ENCODE measurements around the gene PICK1. TPM values are rescaled to one million over a fixed set of nuclear protein-coding genes. Genes with fewer than 3 reads are reported as not detected.

The PICK1 gene
- total RNA-seq, 1 donor from 2014 or later = 21.1 TPM

GRCh38 chr22:38031491-38031890, 25.7 kb upstream of the PICK1 start:
- DNase-seq (ENCODE audit: extremely low spot score in 2 of 2) = no peak
- Histone ChIP-seq H3K36me3 (no peaks in the 10 kb centered on the region), H3K9me3 (no peaks in the 10 kb centered on the region), H3K4me3 (no peak overlapping the region), H3K27me3 (no peaks in the 10 kb centered on the region), H3K27ac (no peak overlapping the region), H3K4me1 (peaks cover 34% of the 10 kb centered on the region)
- TF ChIP-seq POLR2A (IDR thresholded peaks at IDR 0.05) = no peak
- TF ChIP-seq, protein P1, sequence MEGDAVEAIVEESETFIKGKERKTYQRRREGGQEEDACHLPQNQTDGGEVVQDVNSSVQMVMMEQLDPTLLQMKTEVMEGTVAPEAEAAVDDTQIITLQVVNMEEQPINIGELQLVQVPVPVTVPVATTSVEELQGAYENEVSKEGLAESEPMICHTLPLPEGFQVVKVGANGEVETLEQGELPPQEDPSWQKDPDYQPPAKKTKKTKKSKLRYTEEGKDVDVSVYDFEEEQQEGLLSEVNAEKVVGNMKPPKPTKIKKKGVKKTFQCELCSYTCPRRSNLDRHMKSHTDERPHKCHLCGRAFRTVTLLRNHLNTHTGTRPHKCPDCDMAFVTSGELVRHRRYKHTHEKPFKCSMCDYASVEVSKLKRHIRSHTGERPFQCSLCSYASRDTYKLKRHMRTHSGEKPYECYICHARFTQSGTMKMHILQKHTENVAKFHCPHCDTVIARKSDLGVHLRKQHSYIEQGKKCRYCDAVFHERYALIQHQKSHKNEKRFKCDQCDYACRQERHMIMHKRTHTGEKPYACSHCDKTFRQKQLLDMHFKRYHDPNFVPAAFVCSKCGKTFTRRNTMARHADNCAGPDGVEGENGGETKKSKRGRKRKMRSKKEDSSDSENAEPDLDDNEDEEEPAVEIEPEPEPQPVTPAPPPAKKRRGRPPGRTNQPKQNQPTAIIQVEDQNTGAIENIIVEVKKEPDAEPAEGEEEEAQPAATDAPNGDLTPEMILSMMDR (IDR thresholded peaks at IDR 0.05) = no peak
- TF ChIP-seq POLR2AphosphoS5 (IDR thresholded peaks at IDR 0.05; ENCODE audit: insufficient read depth in 1 of 2, low read depth in 1 of 2) = no peak
- intact Hi-C loops (cut with DNase I) = no loop called here

DNA sequence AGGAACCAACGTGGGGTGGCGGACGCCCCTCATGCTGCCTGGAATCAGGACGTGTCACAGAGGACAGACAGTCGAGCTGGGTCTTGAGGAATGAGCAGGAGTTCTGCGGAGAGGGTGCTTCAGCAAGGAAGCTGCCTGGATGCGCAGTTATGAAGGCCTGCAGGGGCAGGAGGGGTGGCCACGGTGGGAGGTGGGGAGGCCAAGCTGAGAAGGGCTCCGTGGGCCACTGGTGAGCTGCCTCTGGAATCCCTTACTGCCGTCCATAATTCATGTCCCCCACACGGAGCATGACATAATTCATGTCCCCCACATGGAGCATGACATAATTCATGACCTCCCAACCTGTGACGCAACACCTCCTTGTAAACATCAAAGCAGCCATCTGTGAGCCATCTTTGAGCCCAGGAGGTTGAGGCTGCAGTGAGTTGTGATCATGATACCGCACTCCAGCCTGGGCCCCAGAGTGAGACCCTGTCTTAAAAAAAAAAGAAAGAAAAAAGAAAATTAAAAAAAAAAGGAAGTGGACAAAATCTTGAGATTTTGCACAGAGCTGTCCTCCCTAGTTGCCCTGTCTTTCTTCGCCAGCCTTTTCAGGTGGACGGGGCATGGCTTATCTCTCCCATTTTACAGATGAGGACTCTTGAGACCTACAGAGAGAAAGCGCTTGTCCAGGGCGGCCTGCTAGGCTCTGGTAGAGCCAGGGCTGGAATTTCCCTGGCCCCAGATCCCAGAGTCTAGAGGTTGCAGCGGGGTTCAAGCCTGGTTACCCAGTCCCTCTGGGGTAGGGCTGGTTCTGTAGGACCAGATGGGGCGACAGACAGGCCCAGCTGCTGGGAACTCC, 24.3 kb upstream of the PICK1 start:
- peak in 1 of 2 donors; percentile 91 for DNase-seq (ENCODE audit: extremely low spot score in 2 of 2)
- peak overlapping the region; percentile 75 for H3K27ac ChIP-seq
- no peaks in the 10 kb centered on the region for H3K9me3 ChIP-seq
- H3K4me1 ChIP-seq = peaks cover 34% of the 10 kb centered on the region
- intact Hi-C loops (cut with DNase I) = no loop called here
- H3K36me3 ChIP-seq = no peaks in the 10 kb centered on the region
- no peaks in the 10 kb centered on the region for H3K27me3 ChIP-seq
- H3K4me3 ChIP-seq = no peak overlapping the region
- TF ChIP-seq, protein P1 (IDR thresholded peaks at IDR 0.05) = no peak
- peak; percentile 8 to 62 for TF ChIP-seq POLR2AphosphoS5 (IDR thresholded peaks at IDR 0.05; ENCODE audit: insufficient read depth in 1 of 2, low read depth in 1 of 2)

DNA sequence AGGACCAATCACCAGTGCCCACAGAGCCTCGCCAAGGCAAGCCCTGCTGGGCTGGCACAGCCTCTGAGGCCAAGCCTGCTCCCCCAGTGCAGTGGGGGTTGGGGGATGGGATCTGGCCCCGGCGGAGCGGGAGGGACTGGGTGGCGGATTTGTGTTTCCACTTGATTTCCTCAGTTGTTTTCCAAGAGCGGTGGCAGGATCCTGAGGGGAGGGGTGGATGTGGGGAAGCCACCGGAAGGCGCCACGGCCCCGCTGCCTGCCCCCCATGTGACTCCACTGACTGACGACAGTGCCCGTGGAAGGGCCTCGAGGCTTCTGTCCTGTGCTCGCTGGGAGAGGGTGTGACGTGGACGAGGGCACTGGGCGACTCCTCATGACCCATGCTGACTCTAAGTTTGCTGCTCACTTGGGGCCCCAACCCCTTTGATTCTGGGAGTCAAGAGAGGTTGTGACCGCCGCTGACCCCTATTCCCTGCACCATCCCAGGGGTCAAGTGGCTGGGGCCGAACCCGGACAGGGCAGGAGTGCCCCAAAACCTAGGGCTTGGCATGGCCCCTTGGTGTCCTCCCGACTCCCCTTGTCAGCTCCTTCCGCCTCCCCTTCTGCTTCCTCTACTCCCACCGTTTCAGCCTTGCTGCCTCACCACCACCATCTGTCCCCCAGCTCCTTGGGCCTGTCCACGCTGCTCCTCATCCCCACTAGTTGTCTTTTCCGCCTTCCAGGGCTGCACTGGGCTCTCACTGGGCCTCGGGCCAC, 23.5 kb upstream of the PICK1 start:
- Histone ChIP-seq H3K27ac (peak overlapping the region; percentile 75), H3K4me3 (no peak overlapping the region), H3K36me3 (no peaks in the 10 kb centered on the region), H3K9me3 (no peaks in the 10 kb centered on the region), H3K4me1 (peaks cover 34% of the 10 kb centered on the region), H3K27me3 (no peaks in the 10 kb centered on the region)
- DNase-seq (ENCODE audit: extremely low spot score in 2 of 2) = no peak
- intact Hi-C loops (cut with DNase I) = no loop called here
- TF ChIP-seq POLR2AphosphoS5 (IDR thresholded peaks at IDR 0.05; ENCODE audit: insufficient read depth in 1 of 2, low read depth in 1 of 2) = no peak
- TF ChIP-seq, protein P1 (IDR thresholded peaks at IDR 0.05) = no peak
- TF ChIP-seq POLR2A (IDR thresholded peaks at IDR 0.05) = no peak

GRCh38 chr22:38034278-38034882, 22.8 kb upstream of the PICK1 start:
- Histone ChIP-seq H3K4me1 (peaks cover 34% of the 10 kb centered on the region), H3K9me3 (no peaks in the 10 kb centered on the region), H3K27me3 (no peaks in the 10 kb centered on the region), H3K27ac (peak overlapping the region; percentile 75), H3K4me3 (no peak overlapping the region), H3K36me3 (no peaks in the 10 kb centered on the region)
- DNase-seq (ENCODE audit: extremely low spot score in 2 of 2) = no peak
- TF ChIP-seq, protein P1 (IDR thresholded peaks at IDR 0.05) = no peak
- TF ChIP-seq POLR2A (IDR thresholded peaks at IDR 0.05) (no peak), POLR2AphosphoS5 (IDR thresholded peaks at IDR 0.05; ENCODE audit: insufficient read depth in 1 of 2, low read depth in 1 of 2) (peak; percentile 52 to 77)
- intact Hi-C loops (cut with DNase I) = no loop called here

Data from vagina (tissue), 2 donors.